Urothelium cell line (cell line): ENCODE data around the gene PCBP2.
"Not testable (repeated sequence)": the region's sequence is repeated elsewhere in the genome, so short reads cannot be mapped to it uniquely, and the experiment has no call there.

Experiments
- DNase-seq: peaks from one replicate; pipeline ENCODE4 v3.0.0; 2011; ENCODE audit warnings: low spot score, mixed read lengths
- FAIRE-seq: peaks from 2 replicates; lab custom pipeline; 2011; peaks lifted over from hg19 to GRCh38; lab: Jason Lieb, UNC

Gene PCBP2

GRCh38 chr12:53439582-53439981 is 12.3 kb upstream of the PCBP2 start:
- FAIRE-seq, DNase-seq: not testable (repeated sequence)

- DNase-seq, result peak; percentile 97
- no peak for FAIRE-seq
Measured at GRCh38 chr12:53441040-53441833, 10.7 kb upstream of the PCBP2 start, which contains the start of gene PRR13. Gene PRR13 (plus strand): TSS chr12:53441734. CDS start chr12:53442715, 981 bp downstream.

- DNase-seq (no peak), FAIRE-seq (no peak)
Measured at GRCh38 chr12:53443955-53444354, 7.9 kb upstream of the PCBP2 start.

GRCh38 chr12:53444593-53445325 is 7.1 kb upstream of the PCBP2 start:
- not testable (repeated sequence) for FAIRE-seq, DNase-seq

- FAIRE-seq, result no peak
- no peak for DNase-seq
Measured at GRCh38 chr12:53450936-53451335, 966 bp upstream of the PCBP2 start.

GRCh38 chr12:53452159-53453077 is 516 bp downstream of the PCBP2 start:
- DNase-seq (peak; percentile 88), FAIRE-seq (peak; percentile 9)

GRCh38 chr12:53453953-53454640 is 2.2 kb downstream of the PCBP2 start:
- no peak for FAIRE-seq
- DNase-seq, result no peak

GRCh38 chr12:53454707-53455106 is 2.8 kb downstream of the PCBP2 start:
- DNase-seq (no peak), FAIRE-seq (no peak)

GRCh38 chr12:53456654-53457366 is 4.9 kb downstream of the PCBP2 start:
- FAIRE-seq (no peak), DNase-seq (no peak)

- no peak for FAIRE-seq
- no peak for DNase-seq
Measured at GRCh38 chr12:53459097-53459496, 7.2 kb downstream of the PCBP2 start.

- no peak for FAIRE-seq
- no peak for DNase-seq
Measured at GRCh38 chr12:53461059-53461458, 9.2 kb downstream of the PCBP2 start.

- no peak for FAIRE-seq
- DNase-seq, result no peak
Measured at GRCh38 chr12:53461591-53461990, 9.7 kb downstream of the PCBP2 start.

GRCh38 chr12:53462935-53463334 is 11.0 kb downstream of the PCBP2 start:
- no peak for DNase-seq
- FAIRE-seq, result no peak

- no peak for FAIRE-seq
- DNase-seq, result no peak
Measured at GRCh38 chr12:53463802-53464560, 12.1 kb downstream of the PCBP2 start.

- FAIRE-seq (no peak), DNase-seq (no peak)
Measured at GRCh38 chr12:53464685-53465418, 12.9 kb downstream of the PCBP2 start.

- FAIRE-seq, result no peak
- no peak for DNase-seq
Measured at GRCh38 chr12:53465679-53466078, 13.8 kb downstream of the PCBP2 start.

GRCh38 chr12:53466640-53467039 is 14.7 kb downstream of the PCBP2 start:
- FAIRE-seq (no peak), DNase-seq (no peak)

GRCh38 chr12:53467082-53467481 is 15.2 kb downstream of the PCBP2 start:
- no peak for DNase-seq
- FAIRE-seq, result no peak
